Peyer's patch (tissue), 4 donors: ENCODE data around the gene NUP188. TPM values are rescaled to one million over a fixed set of nuclear protein-coding genes. Genes with fewer than 3 reads are reported as not detected.

Experiments
- DNase-seq, 3 donors: peaks; one replicate each; pipeline ENCODE4 v3.0.0-alpha.2; 2017 to 2019
- H3K27ac ChIP-seq, 4 donors: fragments of 200-600 bp; sonication (generic); one replicate each; pipeline ENCODE4 v1.5.1; 2016 to 2019
- H3K27me3 ChIP-seq, 2 donors: fragments of 200-600 bp; sonication (generic); one replicate each; pipeline ENCODE4 v1.5.1; 2019
- H3K36me3 ChIP-seq, 3 donors: fragments of 200-600 bp; sonication (generic); one replicate each; pipeline ENCODE4 v1.5.1; 2016 to 2019
- H3K4me1 ChIP-seq, 4 donors: fragments of 200-600 bp; sonication (generic); one replicate each; pipeline ENCODE4 v1.5.1; 2016 to 2019
- H3K4me3 ChIP-seq, 4 donors: fragments of 200-600 bp; sonication (generic); 1 replicate in 3 of 4; 2 replicates in 1 of 4; pipeline ENCODE4 v1.5.1; 2016 to 2019; ENCODE audit warnings: mild to moderate bottlenecking in 1 of 4
- H3K9me3 ChIP-seq, 4 donors: fragments of 200-600 bp; sonication (generic); one replicate each; pipeline ENCODE4 v1.5.1; 2016 to 2019; ENCODE audit warnings: mild to moderate bottlenecking in 1 of 4
- POLR2A ChIP-seq, 2 donors: fragments of 450-650 bp; IDR thresholded peaks; one replicate each; pipeline ENCODE4 v1.5.1; 2017; ENCODE audit warnings: antibody characterized with exemption in 2 of 2, mild to moderate bottlenecking in 2 of 2, moderate library complexity in 2 of 2
- total RNA-seq, 4 donors: library from RNA; depleted of rRNA; stranded (reverse); fragments of >200 nt; gene quantifications; one replicate each; pipeline ENCODE4 v1.1.0, GENCODE V29; 2016
- TF ChIP-seq, protein P1 (sequence below), 6 experiments: fragments of 450-650 bp in 4 of 6; fragments of 200-600 bp in 2 of 6; sonication (generic) in 1 of 6; IDR thresholded peaks; one replicate each; pipeline ENCODE4 v1.5.1; 2017 to 2019; ENCODE audit warnings: antibody characterized with exemption in 6 of 6, mild to moderate bottlenecking in 3 of 6, moderate library complexity in 1 of 6

Gene NUP188
- total RNA-seq, 4 donors from 2014 or later: 28.2 to 101 (median 47.9) TPM

DNA sequence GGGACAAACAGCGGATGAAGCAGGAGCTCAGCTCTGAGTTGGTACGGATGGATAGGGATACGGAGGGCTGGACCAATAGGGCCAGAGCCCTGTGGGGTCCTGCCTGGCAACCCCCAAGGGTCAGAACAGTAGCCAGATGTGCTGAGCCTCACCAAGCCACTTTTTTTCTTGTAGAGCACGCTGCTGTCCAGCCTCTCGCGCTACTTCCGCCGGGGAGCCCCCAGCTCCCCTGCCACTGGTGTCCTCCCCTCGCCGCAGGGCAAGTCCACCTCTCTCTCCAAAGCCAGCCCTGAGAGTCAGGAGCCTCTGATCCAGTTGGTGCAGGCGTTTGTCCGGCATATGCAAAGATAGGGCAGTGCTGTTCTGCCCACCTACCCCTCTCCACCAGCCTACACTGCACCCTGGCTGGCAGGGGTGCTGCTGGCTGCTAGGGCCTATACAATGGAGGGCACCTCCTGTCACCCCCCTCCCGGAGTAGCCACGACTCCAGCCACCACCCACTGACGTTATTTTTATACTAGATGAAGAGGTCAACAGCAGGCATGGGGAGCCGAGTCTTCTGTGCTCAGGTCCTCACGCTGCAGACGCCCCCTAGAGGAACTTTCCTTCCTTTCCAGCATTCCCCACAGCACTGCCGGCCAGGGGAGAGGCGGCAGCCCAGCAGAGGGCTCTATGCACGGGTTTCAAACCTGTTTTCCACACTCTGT is 59.0 kb downstream of the NUP188 start:
- Histone ChIP-seq H3K9me3 (no peaks in the 10 kb centered on the region), H3K36me3 (peaks cover 0 to 89% (median 0%) of the 10 kb centered on the region in 3 donors), H3K27me3 (no peaks in the 10 kb centered on the region), H3K27ac (no peak overlapping the region), H3K4me3 (no peak overlapping the region), H3K4me1 (peaks cover 0 to 3% (median 0%) of the 10 kb centered on the region in 4 donors)
- DNase-seq: peak in 2 of 3 donors; percentile 52 to 76
- TF ChIP-seq POLR2A (IDR thresholded peaks at IDR 0.05): no peak
- TF ChIP-seq, protein P1, sequence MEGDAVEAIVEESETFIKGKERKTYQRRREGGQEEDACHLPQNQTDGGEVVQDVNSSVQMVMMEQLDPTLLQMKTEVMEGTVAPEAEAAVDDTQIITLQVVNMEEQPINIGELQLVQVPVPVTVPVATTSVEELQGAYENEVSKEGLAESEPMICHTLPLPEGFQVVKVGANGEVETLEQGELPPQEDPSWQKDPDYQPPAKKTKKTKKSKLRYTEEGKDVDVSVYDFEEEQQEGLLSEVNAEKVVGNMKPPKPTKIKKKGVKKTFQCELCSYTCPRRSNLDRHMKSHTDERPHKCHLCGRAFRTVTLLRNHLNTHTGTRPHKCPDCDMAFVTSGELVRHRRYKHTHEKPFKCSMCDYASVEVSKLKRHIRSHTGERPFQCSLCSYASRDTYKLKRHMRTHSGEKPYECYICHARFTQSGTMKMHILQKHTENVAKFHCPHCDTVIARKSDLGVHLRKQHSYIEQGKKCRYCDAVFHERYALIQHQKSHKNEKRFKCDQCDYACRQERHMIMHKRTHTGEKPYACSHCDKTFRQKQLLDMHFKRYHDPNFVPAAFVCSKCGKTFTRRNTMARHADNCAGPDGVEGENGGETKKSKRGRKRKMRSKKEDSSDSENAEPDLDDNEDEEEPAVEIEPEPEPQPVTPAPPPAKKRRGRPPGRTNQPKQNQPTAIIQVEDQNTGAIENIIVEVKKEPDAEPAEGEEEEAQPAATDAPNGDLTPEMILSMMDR (IDR thresholded peaks at IDR 0.05): peak; percentile 52 to 73 (median 68)

DNA sequence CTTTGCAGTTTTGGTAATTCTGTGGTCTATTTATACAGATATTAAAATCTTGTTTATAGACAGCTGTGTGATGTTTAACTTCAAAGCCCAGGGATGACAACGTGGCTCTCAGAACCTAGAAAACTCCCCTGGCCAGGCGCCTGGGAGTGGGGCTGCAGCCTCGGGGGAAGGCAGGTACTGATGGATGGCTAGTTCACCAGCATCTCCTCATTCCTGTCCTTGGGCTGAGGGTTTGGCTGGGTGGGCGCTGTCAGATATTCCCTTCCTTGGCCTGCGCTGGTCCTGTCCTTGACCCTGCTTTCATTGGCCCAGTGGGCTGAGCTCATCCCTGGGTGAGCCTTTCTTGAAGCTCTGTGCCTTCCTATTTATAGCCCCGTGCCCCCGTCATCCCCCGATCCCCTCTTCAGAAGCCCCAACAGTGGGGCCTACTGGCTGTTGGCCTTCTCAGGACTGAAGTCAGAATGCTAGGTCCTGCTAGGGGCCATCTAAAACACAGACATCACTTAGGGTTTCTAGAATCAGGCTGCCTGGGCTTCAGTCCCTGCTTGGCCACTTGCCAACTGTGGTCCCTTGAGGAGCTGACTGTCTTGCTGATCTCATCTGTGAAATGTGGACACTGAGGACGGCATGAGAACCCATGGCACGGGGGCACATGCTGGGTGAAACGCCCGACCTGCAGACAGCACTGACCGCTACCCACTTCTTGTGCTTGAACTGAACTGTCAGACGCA is 59.7 kb downstream of the NUP188 start:
- no peaks in the 10 kb centered on the region for H3K27me3 ChIP-seq
- H3K4me1 ChIP-seq: peaks cover 0 to 3% (median 0%) of the 10 kb centered on the region in 4 donors
- H3K36me3 ChIP-seq: peaks cover 0 to 89% (median 0%) of the 10 kb centered on the region in 3 donors
- no peak for DNase-seq
- no peaks in the 10 kb centered on the region for H3K9me3 ChIP-seq
- H3K4me3 ChIP-seq: no peak overlapping the region
- no peak for TF ChIP-seq POLR2A (IDR thresholded peaks at IDR 0.05)
- TF ChIP-seq, protein P1 (IDR thresholded peaks at IDR 0.05): no peak
- H3K27ac ChIP-seq: no peak overlapping the region

DNA sequence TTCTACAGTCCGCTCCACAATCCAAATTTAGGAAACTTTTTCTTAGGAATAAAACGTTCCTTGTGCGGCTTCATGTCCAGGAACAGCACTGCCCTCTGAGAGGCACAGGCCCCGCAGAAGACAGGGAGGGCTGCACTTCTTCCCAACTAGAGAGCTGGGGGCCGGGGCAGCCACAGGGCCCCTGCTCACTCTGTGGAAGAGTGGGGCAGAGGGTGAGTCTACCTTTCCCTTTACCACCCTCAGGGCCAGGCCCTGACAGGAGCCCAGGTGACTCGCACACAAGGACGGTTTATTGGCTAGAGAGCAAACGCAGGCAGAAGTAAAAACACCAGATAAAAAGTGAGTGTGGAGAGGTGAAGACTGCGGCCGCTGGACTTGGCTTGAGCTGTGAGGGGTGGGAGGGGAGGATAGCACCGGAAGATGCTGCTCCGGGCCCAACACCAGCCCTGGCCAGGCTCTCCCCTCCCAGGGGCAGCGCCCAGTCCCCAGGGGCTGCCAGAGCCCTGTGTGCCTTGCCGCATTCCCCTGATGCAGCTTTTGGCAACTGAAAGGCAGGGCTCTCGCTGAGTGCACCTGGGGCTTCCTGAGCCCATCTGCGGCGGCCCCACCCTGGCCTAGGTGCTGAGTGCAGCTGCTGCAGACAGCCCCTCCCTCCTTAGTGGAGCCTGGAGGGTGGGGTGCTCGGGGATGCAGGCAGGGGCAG is 60.4 kb downstream of the NUP188 start:
- Histone ChIP-seq H3K4me3 (no peak overlapping the region), H3K27ac (no peak overlapping the region), H3K27me3 (no peaks in the 10 kb centered on the region), H3K9me3 (no peaks in the 10 kb centered on the region), H3K36me3 (peaks cover 0 to 87% (median 0%) of the 10 kb centered on the region in 3 donors), H3K4me1 (peaks cover 0 to 3% (median 0%) of the 10 kb centered on the region in 4 donors)
- DNase-seq: no peak
- TF ChIP-seq POLR2A (IDR thresholded peaks at IDR 0.05): no peak
- TF ChIP-seq, protein P1 (IDR thresholded peaks at IDR 0.05): no peak

DNA sequence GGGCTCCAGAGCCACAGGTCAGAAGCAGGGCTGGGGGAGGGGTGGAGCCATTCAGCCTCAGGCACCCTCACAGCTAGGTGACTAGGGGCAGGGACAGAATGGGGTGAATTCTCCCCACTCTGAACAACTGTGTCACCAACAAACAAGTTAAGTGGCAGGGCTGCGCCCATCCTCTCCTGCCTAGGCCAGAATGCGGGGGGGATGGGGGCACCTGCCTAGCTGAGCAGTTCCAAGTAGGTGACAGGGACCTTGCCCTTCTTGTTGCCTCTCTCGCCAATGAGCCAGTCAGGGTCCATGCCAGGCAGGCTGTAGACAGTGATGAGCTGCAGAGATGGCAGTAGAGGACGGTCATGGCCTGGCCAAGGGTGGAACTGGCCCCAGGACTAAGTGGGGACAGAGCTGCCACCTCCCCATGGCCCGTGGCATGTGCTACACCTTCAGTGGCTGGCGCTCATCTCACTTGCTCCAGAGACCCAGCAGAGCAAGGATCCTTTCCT is 61.0 kb downstream of the NUP188 start:
- no peaks in the 10 kb centered on the region for H3K9me3 ChIP-seq
- H3K4me1 ChIP-seq: peaks cover 0 to 3% (median 0%) of the 10 kb centered on the region in 4 donors
- H3K27me3 ChIP-seq: no peaks in the 10 kb centered on the region
- no peak overlapping the region for H3K4me3 ChIP-seq
- DNase-seq: no peak
- TF ChIP-seq, protein P1 (IDR thresholded peaks at IDR 0.05): no peak
- no peak for TF ChIP-seq POLR2A (IDR thresholded peaks at IDR 0.05)
- H3K36me3 ChIP-seq: peaks cover 0 to 87% (median 0%) of the 10 kb centered on the region in 3 donors
- no peak overlapping the region for H3K27ac ChIP-seq

DNA sequence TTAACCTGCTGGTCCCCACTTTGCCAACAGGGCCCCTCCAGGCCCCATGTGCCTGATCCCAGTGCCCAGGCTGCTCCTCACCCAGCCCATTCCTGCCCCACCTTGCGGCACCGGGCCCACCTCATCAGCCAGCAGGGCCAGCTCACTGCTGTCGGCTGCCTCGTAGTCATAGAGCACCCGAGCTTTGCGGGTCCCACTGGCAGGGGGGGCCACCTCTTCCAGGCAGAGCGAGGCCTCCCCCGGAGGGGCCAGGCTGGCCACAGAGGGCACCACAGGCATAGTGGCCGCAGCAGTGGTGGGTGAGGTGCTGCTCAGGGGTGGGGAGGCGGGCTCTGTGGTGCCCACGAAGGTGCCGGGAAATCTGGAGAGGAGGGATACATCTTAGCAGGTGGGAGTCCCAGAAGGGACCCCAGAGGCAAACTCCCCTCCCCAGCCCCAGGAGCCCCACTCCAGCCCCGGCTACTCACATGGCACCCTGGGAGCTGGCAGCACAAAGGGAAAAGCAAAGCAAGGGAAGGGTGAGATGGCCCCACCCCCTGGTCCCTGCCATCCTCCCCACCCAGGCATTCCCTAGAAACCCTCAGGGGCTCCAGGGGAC is 61.6 kb downstream of the NUP188 start:
- peaks cover 0 to 3% (median 0%) of the 10 kb centered on the region in 4 donors for H3K4me1 ChIP-seq
- peaks cover 0 to 88% (median 0%) of the 10 kb centered on the region in 3 donors for H3K36me3 ChIP-seq
- TF ChIP-seq, protein P1 (IDR thresholded peaks at IDR 0.05): no peak
- no peak for TF ChIP-seq POLR2A (IDR thresholded peaks at IDR 0.05)
- no peak overlapping the region for H3K27ac ChIP-seq
- no peak for DNase-seq
- H3K9me3 ChIP-seq: no peaks in the 10 kb centered on the region
- H3K27me3 ChIP-seq: no peaks in the 10 kb centered on the region
- no peak overlapping the region for H3K4me3 ChIP-seq
